Measurements from ENCODE around the gene TSPAN14. TPM values are rescaled to one million over a fixed set of nuclear protein-coding genes. Genes with fewer than 3 reads are reported as not detected.

Gene TSPAN14
- total RNA-seq, 2 experiments from 2014 or later, result 43.9 to 45.5 TPM

GRCh38 chr10:80442879-80443278 lies 11.2 kb upstream of the TSPAN14 start:
- H3K36me3 Mint-ChIP-seq (ENCODE audit: low read depth), result no peaks in the 10 kb centered on the region
- POLR2A ChIA-PET, result interaction anchor here (3.9 kb wide), 1 partner anchor 62 kb away, joined by 27 read pairs; no protein-coding TSS in a partner anchor
- DNase-seq (no peak), ATAC-seq (no peak)
- no peaks in the 10 kb centered on the region for H3K9me3 Mint-ChIP-seq
- no peak overlapping the region for H3K4me3 Mint-ChIP-seq
- intact Hi-C loops (cut with micrococcal nuclease), result loop anchor here (1.0 kb wide), 1 partner anchor 61 kb away; no protein-coding TSS in a partner anchor
- H3K4me1 Mint-ChIP-seq (ENCODE audit: low read depth), result peaks cover 33% of the 10 kb centered on the region
- CTCF ChIA-PET, result interaction anchor here (1.7 to 37.8 kb wide), 7 partner anchors 10 to 64 kb away, joined by 9 to 1114 read pairs (median 19); no protein-coding TSS in a partner anchor
- H3K27me3 Mint-ChIP-seq, result no peaks in the 10 kb centered on the region
- no peak overlapping the region for H3K27ac Mint-ChIP-seq
- no peak for TF ChIP-seq CTCF (IDR thresholded peaks at IDR 0.05)

- peak; percentile 70 for ATAC-seq
- H3K27ac Mint-ChIP-seq, result peak overlapping the region; percentile 52
- ChIA-PET CTCF (interaction anchor here (0.6 to 37.8 kb wide), 24 partner anchors 8 to 153 kb away, joined by 3 to 1114 read pairs (median 10); no protein-coding TSS in a partner anchor), POLR2A (interaction anchor here (0.8 to 3.9 kb wide), 7 partner anchors 9 to 61 kb away, joined by 3 to 27 read pairs (median 6); partner anchors contain the start of gene TSPAN14)
- peak; percentile 45 for TF ChIP-seq CTCF (IDR thresholded peaks at IDR 0.05)
- H3K27me3 Mint-ChIP-seq, result no peaks in the 10 kb centered on the region
- DNase-seq, result peak; percentile 61
- peaks cover 39% of the 10 kb centered on the region for H3K4me1 Mint-ChIP-seq (ENCODE audit: low read depth)
- no peaks in the 10 kb centered on the region for H3K36me3 Mint-ChIP-seq (ENCODE audit: low read depth)
- intact Hi-C loops (cut with micrococcal nuclease), result loop anchor here (1.0 kb wide), 1 partner anchor 61 kb away; no protein-coding TSS in a partner anchor
- no peaks in the 10 kb centered on the region for H3K9me3 Mint-ChIP-seq
- no peak overlapping the region for H3K4me3 Mint-ChIP-seq
Measured at GRCh38 chr10:80443531-80443974, 10.6 kb upstream of the TSPAN14 start.

- Mint-ChIP-seq H3K4me3 (no peak overlapping the region), H3K9me3 (no peaks in the 10 kb centered on the region), H3K36me3 (ENCODE audit: low read depth) (no peaks in the 10 kb centered on the region), H3K4me1 (ENCODE audit: low read depth) (peaks cover 40% of the 10 kb centered on the region), H3K27ac (peak overlapping the region; percentile 52), H3K27me3 (no peaks in the 10 kb centered on the region)
- DNase-seq (peak; percentile 26), ATAC-seq (peak; percentile 2)
- POLR2A ChIA-PET, result interaction anchor here (0.8 to 3.9 kb wide), 11 partner anchors 9 to 66 kb away, joined by 3 to 27 read pairs (median 6); partner anchors contain the start of gene TSPAN14
- intact Hi-C loops (cut with micrococcal nuclease), result no loop called here
- CTCF ChIA-PET, result interaction anchor here (0.6 to 37.8 kb wide), 30 partner anchors 9 to 256 kb away, joined by 3 to 1114 read pairs (median 8); partner anchors contain the start of gene PRXL2A
- no peak for TF ChIP-seq CTCF (IDR thresholded peaks at IDR 0.05)
Measured at GRCh38 chr10:80444124-80444523, 10.0 kb upstream of the TSPAN14 start.

GRCh38 chr10:80444646-80445319 lies 9.3 kb upstream of the TSPAN14 start:
- DNase-seq (peak; percentile 55), ATAC-seq (peak; percentile 85)
- TF ChIP-seq CTCF (IDR thresholded peaks at IDR 0.05), result peak; percentile 51
- peak overlapping the region; percentile 52 for H3K27ac Mint-ChIP-seq
- intact Hi-C loops (cut with micrococcal nuclease), result loop anchor here (1.0 kb wide), 1 partner anchor 61 kb away; no protein-coding TSS in a partner anchor
- no peaks in the 10 kb centered on the region for H3K27me3 Mint-ChIP-seq
- no peaks in the 10 kb centered on the region for H3K9me3 Mint-ChIP-seq
- peaks cover 45% of the 10 kb centered on the region for H3K4me1 Mint-ChIP-seq (ENCODE audit: low read depth)
- ChIA-PET CTCF (interaction anchor here (0.7 to 37.8 kb wide), 34 partner anchors 8 to 255 kb away, joined by 3 to 1114 read pairs (median 6); partner anchors contain the start of gene PRXL2A), POLR2A (interaction anchor here (0.9 to 3.9 kb wide), 11 partner anchors 8 to 68 kb away, joined by 3 to 27 read pairs (median 6); partner anchors contain the start of gene TSPAN14)
- H3K4me3 Mint-ChIP-seq, result no peak overlapping the region
- no peaks in the 10 kb centered on the region for H3K36me3 Mint-ChIP-seq (ENCODE audit: low read depth)
